Activated CD4-positive, alpha-beta T cell treated with anti-CD3 and anti-CD28 coated beads, Interleukin-2, amount 50 U/mL, for 48 hours (primary cell): ENCODE measurements around the gene MYBBP1A.

Experiments used
- DNase-seq, 2 experiments: peaks; one replicate each; pipeline ENCODE4 v3.0.0-alpha.2; 2020

The MYBBP1A gene

GRCh38 chr17:4499431-4500190, 55.6 kb downstream of the MYBBP1A start:
- DNase-seq: peak; percentile 19 to 24

GRCh38 chr17:4498461-4499397, 56.5 kb downstream of the MYBBP1A start, which contains the start of gene SPNS2:
SPNS2 (plus strand) TSS chr17:4498881; CDS start chr17:4499048, 167 bp downstream.
- peak; percentile 57 to 63 for DNase-seq

GRCh38 chr17:4497101-4497824, 57.9 kb downstream of the MYBBP1A start:
- DNase-seq: no peak

GRCh38 chr17:4492721-4493561, 62.2 kb downstream of the MYBBP1A start:
- DNase-seq: peak in 1 of 2 experiments; percentile 23

- DNase-seq: no peak
These were observed 64.5 kb downstream of the MYBBP1A start for GRCh38 chr17:4490637-4491061.

GRCh38 chr17:4490109-4490591, 65.0 kb downstream of the MYBBP1A start:
- no peak for DNase-seq

GRCh38 chr17:4488989-4489595, 66.1 kb downstream of the MYBBP1A start:
- DNase-seq: no peak
